Naive thymus-derived CD8-positive, alpha-beta T cell (primary cell): ENCODE data around the gene ANKRD40CL. TPM values are rescaled to one million over a fixed set of nuclear protein-coding genes. Genes with fewer than 3 reads are reported as not detected.

Source experiments
- ATAC-seq, 2 donors: fragments of 150-1000 bp; cut with Tn5 transposase in 1 of 2; sonication (Bioruptor Pico), chemical (Tn5 transposase) in 1 of 2; 1 replicate in 1 of 2; 2 replicates in 1 of 2; pipeline ENCODE4 v1.10.0; 2021; ENCODE audit warnings: mild to moderate bottlenecking in 2 of 2, moderate library complexity in 2 of 2
- POLR2A ChIA-PET: fragments of 350-600 bp; sonication (Branson Sonifier 250); formaldehyde crosslinking; loops from one replicate; lab custom pipeline; 2021; ENCODE audit warnings: antibody characterized with exemption; lab: Charles Lee
- DNase-seq, 10 donors: peaks; one replicate each; pipeline versions ENCODE4 v3.0.0 to v3.0.0-alpha.2; 2020 to 2022
- H3K27ac Mint-ChIP-seq, 10 donors: one replicate each; pipeline ENCODE4 v1.8.0; 2020 to 2022; ENCODE audit warnings: mild to moderate bottlenecking in 10 of 10, mixed read lengths in 10 of 10, moderate library complexity in 4 of 10, inconsistent platforms in 1 of 10
- H3K27me3 Mint-ChIP-seq, 5 donors: one replicate each; pipeline ENCODE4 v1.8.0; 2021 to 2022; ENCODE audit warnings: mixed read lengths in 5 of 5
- H3K36me3 Mint-ChIP-seq, 3 donors: one replicate each; pipeline ENCODE4 v1.8.0; 2020 to 2022; ENCODE audit warnings: mixed read lengths in 3 of 3, mild to moderate bottlenecking in 2 of 3, inconsistent platforms in 1 of 3
- H3K4me1 Mint-ChIP-seq, 4 donors: one replicate each; pipeline ENCODE4 v1.8.0; 2021 to 2022; ENCODE audit warnings: mixed read lengths in 4 of 4
- H3K4me3 Mint-ChIP-seq, 10 donors: one replicate each; pipeline ENCODE4 v1.8.0; 2020 to 2022; ENCODE audit warnings: mild to moderate bottlenecking in 10 of 10, mixed read lengths in 10 of 10, moderate library complexity in 6 of 10, inconsistent platforms in 1 of 10
- H3K9me3 Mint-ChIP-seq, 9 donors: one replicate each; pipeline ENCODE4 v1.8.0; 2020 to 2022; ENCODE audit warnings: mixed read lengths in 9 of 9, mild to moderate bottlenecking in 3 of 9, inconsistent platforms in 1 of 9, moderate library complexity in 1 of 9
- microRNA-seq: library from miRNA; unstranded; fragments of <30 nt; microRNA quantifications from one replicate; pipeline ENCODE4 v1.2.0, GENCODE V29; 2022; ENCODE audit warnings: borderline microRNAs expressed
- polyA plus RNA-seq, 3 donors: library from polyadenylated mRNA; unstranded; fragments of 300-500 nt; fragmentation: Illumina TruSeq; gene quantifications; one replicate each; pipeline ENCODE4 v1.2.3, GENCODE V29; 2021
- total RNA-seq, 8 experiments: library from RNA in 2 of 8; stranded (reverse) in 2 of 8; gene quantifications; one replicate each; pipeline ENCODE4 v1.2.3 and lab custom pipeline; 2021 to 2026

The ANKRD40CL gene
- total and polyA plus RNA-seq, 5 experiments from 2014 or later: not detected

- POLR2A ChIA-PET: interaction anchor here (0.6 to 1.0 kb wide), 2 partner anchors 12 to 1044 kb away, joined by 3 to 6 read pairs; no protein-coding TSS in a partner anchor
Measured at GRCh38 chr17:50721194-50722010, 45.9 kb downstream of the ANKRD40CL start.

GRCh38 chr17:50719924-50720794 lies 47.2 kb downstream of the ANKRD40CL start:
- ATAC-seq (no peak), DNase-seq (peak in 1 of 10 donors; percentile 12)
- Mint-ChIP-seq H3K36me3 (peaks cover 0 to 9% (median 0%) of the 10 kb centered on the region in 3 donors), H3K27me3 (no peaks in the 10 kb centered on the region), H3K9me3 (no peaks in the 10 kb centered on the region), H3K4me1 (peaks cover 12 to 48% (median 37%) of the 10 kb centered on the region in 4 donors), H3K27ac (peak overlapping the region; percentile 90 to 100 (median 99)), H3K4me3 (peak overlapping the region; percentile 86 to 99 (median 96))
- POLR2A ChIA-PET: interaction anchor here (1.0 to 5.1 kb wide), 3 partner anchors 11 to 146 kb away, joined by 8 to 110 read pairs (median 10); partner anchors contain the start of genes ANKRD40 and TOB1

More at GRCh38 chr17:50721194-50722010, 45.9 kb downstream of the ANKRD40CL start:
- DNase-seq: peak in 3 of 10 donors; percentile 19 to 35 (median 24)
- ATAC-seq: no peak
- Mint-ChIP-seq H3K4me1 (peaks cover 16 to 60% (median 44%) of the 10 kb centered on the region in 4 donors), H3K27ac (peak overlapping the region in 9 of 10 donors; percentile 90 to 100 (median 99)), H3K9me3 (no peaks in the 10 kb centered on the region), H3K36me3 (peaks cover 0 to 13% (median 0%) of the 10 kb centered on the region in 3 donors), H3K27me3 (no peaks in the 10 kb centered on the region), H3K4me3 (peak overlapping the region; percentile 86 to 99 (median 96))

GRCh38 chr17:50719144-50719923 lies 48.0 kb downstream of the ANKRD40CL start, which contains the start of gene LUC7L3:
Gene LUC7L3 (plus strand): TSS chr17:50719603. CDS start chr17:50719733, 130 bp downstream.
- POLR2A ChIA-PET: interaction anchor here (0.7 to 5.1 kb wide), 5 partner anchors 9 to 147 kb away, joined by 4 to 110 read pairs (median 8); partner anchors contain the start of genes ANKRD40 and TOB1
- ATAC-seq (peak; percentile 91 to 94), DNase-seq (peak; percentile 83 to 95 (median 92))
- H3K9me3 Mint-ChIP-seq: no peaks in the 10 kb centered on the region
- H3K4me1 Mint-ChIP-seq: peaks cover 12 to 41% (median 34%) of the 10 kb centered on the region in 4 donors
- H3K27ac Mint-ChIP-seq: peak within 1 kb of the TSS; percentile 95 to 100 (median 99)
- H3K36me3 Mint-ChIP-seq: peaks cover 0 to 9% (median 0%) of the 10 kb centered on the region in 3 donors
- no peaks in the 10 kb centered on the region for H3K27me3 Mint-ChIP-seq
- peak within 1 kb of the TSS; percentile 86 to 99 (median 96) for H3K4me3 Mint-ChIP-seq

GRCh38 chr17:50715471-50715870 lies 51.8 kb downstream of the ANKRD40CL start:
- Mint-ChIP-seq H3K4me3 (no peak overlapping the region), H3K9me3 (no peaks in the 10 kb centered on the region), H3K4me1 (peaks cover 7 to 15% (median 8%) of the 10 kb centered on the region in 4 donors), H3K27me3 (no peaks in the 10 kb centered on the region), H3K36me3 (no peaks in the 10 kb centered on the region), H3K27ac (peak overlapping the region in 1 of 10 donors; percentile 7)
- DNase-seq: no peak
- POLR2A ChIA-PET: interaction anchor here (5.1 kb wide), 1 partner anchor 9 kb away, joined by 110 read pairs; the partner anchor contains the start of gene ANKRD40
- no peak for ATAC-seq

GRCh38 chr17:50712641-50713040 lies 54.7 kb downstream of the ANKRD40CL start:
- H3K4me3 Mint-ChIP-seq: no peak overlapping the region
- H3K4me1 Mint-ChIP-seq: peaks cover 14 to 28% (median 21%) of the 10 kb centered on the region in 4 donors
- POLR2A ChIA-PET: interaction anchor here (0.9 kb wide), 1 partner anchor 241 kb away, joined by 3 read pairs; no protein-coding TSS in a partner anchor
- ATAC-seq (no peak), DNase-seq (no peak)
- no peaks in the 10 kb centered on the region for H3K27me3 Mint-ChIP-seq
- no peaks in the 10 kb centered on the region for H3K9me3 Mint-ChIP-seq
- H3K27ac Mint-ChIP-seq: no peak overlapping the region
- no peaks in the 10 kb centered on the region for H3K36me3 Mint-ChIP-seq

Small RNA genes within 50 kb of the gene (microRNA-seq; reads per million reads assigned to microRNA genes)
- gene MIR8059: not detected

Other genes starting within 250 kb of the ANKRD40CL start
- gene EPN3, start 234.8 kb downstream of the ANKRD40CL start, total RNA-seq: not detected
- gene EPN3, start 234.8 kb downstream of the ANKRD40CL start, polyA plus RNA-seq: not detected
- gene SPATA20, start 220.3 kb downstream of the ANKRD40CL start, total RNA-seq: 10 to 100 TPM; 33.2 to 39.8 TPM
- 1 to 10 TPM; 6.9 to 8.9 (median 7.5) TPM for gene SPATA20, start 220.3 kb downstream of the ANKRD40CL start, polyA plus RNA-seq
- gene CACNA1G, start 206.8 kb downstream of the ANKRD40CL start, total RNA-seq: under 1 TPM in 1 of 2 experiments, not detected in 1; 0.05 TPM
- gene CACNA1G, start 206.8 kb downstream of the ANKRD40CL start, polyA plus RNA-seq: not detected
- gene ABCC3, start 132.6 kb downstream of the ANKRD40CL start, total RNA-seq: under 1 TPM in 1 of 2 experiments, not detected in 1; 0.10 TPM
- gene ABCC3, start 132.6 kb downstream of the ANKRD40CL start, polyA plus RNA-seq: not detected
- gene ANKRD40, start 59.6 kb downstream of the ANKRD40CL start, total RNA-seq: 10 to 100 TPM; 35.5 to 39.5 TPM
- gene ANKRD40, start 59.6 kb downstream of the ANKRD40CL start, polyA plus RNA-seq: 1 to 10 TPM; 2.8 to 5.2 (median 4.3) TPM
- gene LUC7L3, start 47.9 kb downstream of the ANKRD40CL start, total RNA-seq: 100 to 1,000 TPM; 311 to 345 TPM
- 10 to 100 TPM; 41.6 to 58.4 (median 46.0) TPM for gene LUC7L3, start 47.9 kb downstream of the ANKRD40CL start, polyA plus RNA-seq
- gene WFIKKN2, start 68.1 kb upstream of the ANKRD40CL start, total RNA-seq: not detected
- gene WFIKKN2, start 68.1 kb upstream of the ANKRD40CL start, polyA plus RNA-seq: not detected
- gene TOB1, start 98.8 kb upstream of the ANKRD40CL start, total RNA-seq: 100 to 1,000 TPM in 1 of 2 experiments, 10 to 100 TPM in 1; 86.8 to 107 TPM
- 100 to 1,000 TPM in 1 of 3 donors, 10 to 100 TPM in 2; 42.9 to 114 (median 65.1) TPM for gene TOB1, start 98.8 kb upstream of the ANKRD40CL start, polyA plus RNA-seq